Sigmoid colon (tissue), 7 donors: ENCODE measurements around the gene TMEM63B. TPM values are rescaled to one million over a fixed set of nuclear protein-coding genes. Genes with fewer than 3 reads are reported as not detected.

Experiments
- DNase-seq: peaks from one replicate; pipeline ENCODE4 v3.0.0-alpha.2; 2019
- H3K27ac ChIP-seq, 4 donors: fragments of 200-600 bp; sonication (generic); one replicate each; pipeline ENCODE4 v1.5.1; 2016 to 2019; ENCODE audit warnings: mild to moderate bottlenecking in 1 of 4
- H3K27me3 ChIP-seq, 3 donors: fragments of 200-600 bp; sonication (generic); one replicate each; pipeline ENCODE4 v1.5.1; 2019; ENCODE audit warnings: mild to moderate bottlenecking in 1 of 3
- H3K36me3 ChIP-seq, 4 donors: fragments of 200-600 bp; sonication (generic); one replicate each; pipeline ENCODE4 v1.5.1; 2016 to 2019
- H3K4me1 ChIP-seq, 4 donors: fragments of 200-600 bp; sonication (generic); one replicate each; pipeline ENCODE4 v1.5.1; 2017 to 2019
- H3K4me3 ChIP-seq, 4 donors: fragments of 200-600 bp; sonication (generic); one replicate each; pipeline ENCODE4 v1.5.1; 2017 to 2019; ENCODE audit warnings: mild to moderate bottlenecking in 2 of 4, moderate library complexity in 1 of 4
- H3K9me3 ChIP-seq, 4 donors: fragments of 200-600 bp in 3 of 4; sonication (generic) in 3 of 4; one replicate each; pipeline versions ENCODE4 v1.5.1 to v1.6.1; 2013 to 2019
- CTCF ChIP-seq, 4 experiments: fragments of 450-650 bp in 3 of 4; fragments of 200-600 bp in 1 of 4; IDR thresholded peaks; one replicate each; pipeline ENCODE4 v1.5.1; 2016 to 2019; ENCODE audit warnings: antibody characterized with exemption in 4 of 4, mild to moderate bottlenecking in 3 of 4, moderate library complexity in 2 of 4
- EP300 ChIP-seq, 4 donors: sonication (generic); formaldehyde crosslinking; IDR thresholded peaks; one replicate each; pipeline ENCODE4 v1.6.1; 2017; ENCODE audit warnings: antibody characterized with exemption in 4 of 4
- POLR2A ChIP-seq, 2 donors: fragments of 450-650 bp; IDR thresholded peaks; one replicate each; pipeline ENCODE4 v1.6.1; 2016; ENCODE audit warnings: antibody characterized with exemption in 2 of 2, mild to moderate bottlenecking in 2 of 2, moderate library complexity in 2 of 2
- POLR2AphosphoS5 ChIP-seq, 4 donors: sonication (generic); formaldehyde crosslinking; IDR thresholded peaks; one replicate each; pipeline ENCODE4 v1.6.1; 2017; ENCODE audit warnings: antibody characterized with exemption in 4 of 4
- WGBS, 2 donors: extraction: QIAGEN DNeasy Blood & Tissue Kit; methylation state at CpG; one replicate each; pipeline ENCODE4 v1.1.7; 2013; 5-methylcytosine and 5-hydroxymethylcytosine counted together
- intact Hi-C: fragments of 100-400 bp; cut with DNase I; formaldehyde crosslinking; loops from one replicate; pipeline ENCODE4 v1.15.1; 2023
- polyA plus RNA-seq, 3 donors: library from polyadenylated mRNA; stranded (reverse); fragments of 200-250 nt; gene quantifications; one replicate each; pipeline ENCODE4 v1.2.3, GENCODE V29; 2013
- total RNA-seq, 4 donors: library from RNA; depleted of rRNA; stranded (reverse); fragments of >200 nt; gene quantifications; one replicate each; pipeline ENCODE4 v1.1.0, GENCODE V29; 2016
- donor health status: healthy with polysubstance abuse.
- donor health status: Bipolar disorder and iron deficiency.
- donor health status: healthy.

TMEM63B gene
- total and polyA plus RNA-seq, 7 donors = 9.0 to 48.5 (median 14.6) TPM

GRCh38 chr6:44171899-44172546 is 44.7 kb downstream of the TMEM63B start:
- H3K4me3 ChIP-seq = no peak overlapping the region
- no peak overlapping the region for H3K27ac ChIP-seq
- H3K27me3 ChIP-seq = no peaks in the 10 kb centered on the region
- WGBS, 2 donors = 78 to 82% methylated on average over 12 of the region's 12 CpGs
- TF ChIP-seq POLR2A (IDR thresholded peaks at IDR 0.05) = no peak
- no peak for TF ChIP-seq POLR2AphosphoS5 (IDR thresholded peaks at IDR 0.05)
- no peak for TF ChIP-seq CTCF (IDR thresholded peaks at IDR 0.05)
- no peak for TF ChIP-seq EP300 (IDR thresholded peaks at IDR 0.05)
- DNase-seq = no peak
- intact Hi-C loops = loop anchor here (1.0 to 5.0 kb wide), 3 partner anchors 44 to 165 kb away; partner anchors contain the start of genes MYMX and SLC35B2
- H3K4me1 ChIP-seq = peaks cover 0 to 9% (median 2%) of the 10 kb centered on the region in 4 donors
- no peaks in the 10 kb centered on the region for H3K36me3 ChIP-seq
- H3K9me3 ChIP-seq = no peaks in the 10 kb centered on the region

GRCh38 chr6:44172731-44173500 is 45.6 kb downstream of the TMEM63B start:
- intact Hi-C loops = loop anchor here (1.0 to 5.0 kb wide), 3 partner anchors 43 to 164 kb away; partner anchors contain the start of genes MYMX and SLC35B2
- no peak overlapping the region for H3K4me3 ChIP-seq
- peaks cover 0 to 9% (median 2%) of the 10 kb centered on the region in 4 donors for H3K4me1 ChIP-seq
- peak; percentile 93 for DNase-seq
- no peak overlapping the region for H3K27ac ChIP-seq
- H3K27me3 ChIP-seq = no peaks in the 10 kb centered on the region
- H3K9me3 ChIP-seq = no peaks in the 10 kb centered on the region
- no peaks in the 10 kb centered on the region for H3K36me3 ChIP-seq
- peak; percentile 81 to 95 (median 89) for TF ChIP-seq CTCF (IDR thresholded peaks at IDR 0.05)
- TF ChIP-seq POLR2A (IDR thresholded peaks at IDR 0.05) = no peak
- peak in 2 of 4 donors; percentile 27 to 48 for TF ChIP-seq POLR2AphosphoS5 (IDR thresholded peaks at IDR 0.05)
- TF ChIP-seq EP300 (IDR thresholded peaks at IDR 0.05) = no peak
- WGBS, 2 donors = 24 to 28% methylated on average over 15 of the region's 15 CpGs

- intact Hi-C loops = no loop called here
- Histone ChIP-seq H3K4me1 (peaks cover 0 to 9% (median 2%) of the 10 kb centered on the region in 4 donors), H3K27me3 (no peaks in the 10 kb centered on the region), H3K4me3 (no peak overlapping the region), H3K36me3 (no peaks in the 10 kb centered on the region), H3K9me3 (no peaks in the 10 kb centered on the region), H3K27ac (no peak overlapping the region)
- WGBS, 2 donors = 70 to 76% methylated on average over 15 of the region's 15 CpGs
- DNase-seq = no peak
- TF ChIP-seq POLR2A (IDR thresholded peaks at IDR 0.05) = no peak
- no peak for TF ChIP-seq POLR2AphosphoS5 (IDR thresholded peaks at IDR 0.05)
- no peak for TF ChIP-seq CTCF (IDR thresholded peaks at IDR 0.05)
- TF ChIP-seq EP300 (IDR thresholded peaks at IDR 0.05) = no peak
Measured at GRCh38 chr6:44176130-44176761, 48.9 kb downstream of the TMEM63B start.

GRCh38 chr6:44176762-44177509 is 49.6 kb downstream of the TMEM63B start:
- no peak for TF ChIP-seq CTCF (IDR thresholded peaks at IDR 0.05)
- TF ChIP-seq EP300 (IDR thresholded peaks at IDR 0.05) = no peak
- TF ChIP-seq POLR2A (IDR thresholded peaks at IDR 0.05) = no peak
- TF ChIP-seq POLR2AphosphoS5 (IDR thresholded peaks at IDR 0.05) = no peak
- no peaks in the 10 kb centered on the region for H3K36me3 ChIP-seq
- 46 to 77% methylated on average over 24 of the region's 24 CpGs for WGBS, 2 donors
- H3K27ac ChIP-seq = no peak overlapping the region
- no peak overlapping the region for H3K4me3 ChIP-seq
- intact Hi-C loops = no loop called here
- no peak for DNase-seq
- no peaks in the 10 kb centered on the region for H3K9me3 ChIP-seq
- H3K4me1 ChIP-seq = peaks cover 0 to 9% (median 2%) of the 10 kb centered on the region in 4 donors
- H3K27me3 ChIP-seq = no peaks in the 10 kb centered on the region
